Upper lobe of left lung (tissue), 6 donors: ENCODE measurements around the gene ART3. TPM values are rescaled to one million over a fixed set of nuclear protein-coding genes. Genes with fewer than 3 reads are reported as not detected.

Source experiments
- ATAC-seq, 2 donors: fragments of 200-7000 bp; cut with Tn5 transposase; one replicate each; pipeline ENCODE4 v1.9.1; 2022; ENCODE audit warnings: mild to moderate bottlenecking in 2 of 2, moderate library complexity in 2 of 2; ENCODE audit not compliant: low FRiP score in 2 of 2
- DNase-seq, 2 donors: peaks; one replicate each; pipeline ENCODE4 v3.0.0-alpha.2; 2019 to 2020
- H3K27ac ChIP-seq, 4 donors: fragments of 200-600 bp; sonication (generic); one replicate each; pipeline ENCODE4 v1.5.1; 2016 to 2019
- H3K27me3 ChIP-seq, 4 donors: fragments of 200-600 bp; sonication (generic); one replicate each; pipeline ENCODE4 v1.5.1; 2017 to 2019
- H3K36me3 ChIP-seq, 4 donors: fragments of 200-600 bp; sonication (generic); one replicate each; pipeline ENCODE4 v1.5.1; 2016 to 2019
- H3K4me1 ChIP-seq, 4 donors: fragments of 200-600 bp; sonication (generic); one replicate each; pipeline ENCODE4 v1.5.1; 2018 to 2019
- H3K4me3 ChIP-seq, 4 donors: fragments of 200-600 bp; sonication (generic); one replicate each; pipeline ENCODE4 v1.5.1; 2017 to 2019; ENCODE audit warnings: mild to moderate bottlenecking in 2 of 4, moderate library complexity in 1 of 4
- H3K9me3 ChIP-seq, 4 donors: fragments of 200-600 bp; sonication (generic); one replicate each; pipeline ENCODE4 v1.5.1; 2018 to 2019
- EP300 ChIP-seq, 4 donors: sonication (generic); formaldehyde crosslinking; IDR thresholded peaks; one replicate each; pipeline ENCODE4 v1.5.1; 2017; ENCODE audit warnings: antibody characterized with exemption in 4 of 4, control low read depth in 2 of 4
- POLR2A ChIP-seq, 4 donors: fragments of 450-650 bp; IDR thresholded peaks; one replicate each; pipeline ENCODE4 v1.5.1; 2016 to 2017; ENCODE audit warnings: antibody characterized with exemption in 4 of 4, mild to moderate bottlenecking in 2 of 4
- POLR2AphosphoS5 ChIP-seq, 2 donors: sonication (generic); formaldehyde crosslinking; IDR thresholded peaks; one replicate each; pipeline ENCODE4 v1.5.1; 2017; ENCODE audit warnings: antibody characterized with exemption in 2 of 2
- WGBS, 2 donors: methylation state at CpG; one replicate each; pipeline ENCODE4 v1.1.5; 2017 to 2018; 5-methylcytosine and 5-hydroxymethylcytosine counted together
- total RNA-seq, 6 donors: library from RNA; depleted of rRNA in 4 of 6; stranded (reverse); fragments of >200 nt in 4 of 6; gene quantifications; one replicate each; pipeline versions ENCODE4 v1.1.0 to v1.2.1, GENCODE V29; 2016 to 2021
- TF ChIP-seq, protein P1 (sequence below), 6 experiments: fragments of 450-650 bp in 4 of 6; fragments of 200-600 bp in 2 of 6; sonication (generic) in 2 of 6; IDR thresholded peaks; one replicate each; pipeline ENCODE4 v1.5.1; 2016 to 2019; ENCODE audit warnings: antibody characterized with exemption in 6 of 6
- donor health status: DM: no; HTN: no; CAD: no; lungs with moderate emphysema.
- donor health status: DM: no; HTN: yes; CAD: no; lungs with severe emphysema.

Gene ART3
- total RNA-seq, 6 donors from 2014 or later = 0.55 TPM; not detected in 5

DNA sequence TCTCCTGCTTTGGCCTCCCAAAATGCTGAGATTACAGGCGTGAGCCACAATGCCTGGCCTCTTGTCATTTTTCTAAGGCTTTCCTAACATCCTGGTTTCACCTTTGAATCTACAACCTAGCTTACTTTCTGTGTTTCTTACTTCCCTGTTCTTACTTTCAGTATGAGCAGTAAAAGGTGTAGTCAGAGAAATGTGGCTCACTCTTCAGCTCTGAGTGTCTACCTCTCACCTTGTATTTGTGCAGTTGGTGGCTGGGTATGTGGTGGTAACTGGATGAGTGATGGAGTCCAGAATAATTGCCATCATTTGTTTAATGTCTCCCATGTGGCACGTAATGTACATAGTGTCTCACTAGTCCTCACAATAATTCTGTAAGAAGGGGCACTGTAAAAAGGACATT, 19.5 kb upstream of the ART3 start:
- Histone ChIP-seq H3K27me3 (no peaks in the 10 kb centered on the region), H3K4me1 (no peaks in the 10 kb centered on the region), H3K9me3 (no peaks in the 10 kb centered on the region), H3K36me3 (no peaks in the 10 kb centered on the region), H3K27ac (no peak overlapping the region), H3K4me3 (no peak overlapping the region)
- WGBS, 2 donors = 67 to 74% methylated on average over 2 of the region's 2 CpGs
- ATAC-seq (no peak), DNase-seq (no peak)
- TF ChIP-seq POLR2A (IDR thresholded peaks at IDR 0.05) (no peak), POLR2AphosphoS5 (IDR thresholded peaks at IDR 0.05) (no peak), EP300 (IDR thresholded peaks at IDR 0.05) (no peak)
- TF ChIP-seq, protein P1, sequence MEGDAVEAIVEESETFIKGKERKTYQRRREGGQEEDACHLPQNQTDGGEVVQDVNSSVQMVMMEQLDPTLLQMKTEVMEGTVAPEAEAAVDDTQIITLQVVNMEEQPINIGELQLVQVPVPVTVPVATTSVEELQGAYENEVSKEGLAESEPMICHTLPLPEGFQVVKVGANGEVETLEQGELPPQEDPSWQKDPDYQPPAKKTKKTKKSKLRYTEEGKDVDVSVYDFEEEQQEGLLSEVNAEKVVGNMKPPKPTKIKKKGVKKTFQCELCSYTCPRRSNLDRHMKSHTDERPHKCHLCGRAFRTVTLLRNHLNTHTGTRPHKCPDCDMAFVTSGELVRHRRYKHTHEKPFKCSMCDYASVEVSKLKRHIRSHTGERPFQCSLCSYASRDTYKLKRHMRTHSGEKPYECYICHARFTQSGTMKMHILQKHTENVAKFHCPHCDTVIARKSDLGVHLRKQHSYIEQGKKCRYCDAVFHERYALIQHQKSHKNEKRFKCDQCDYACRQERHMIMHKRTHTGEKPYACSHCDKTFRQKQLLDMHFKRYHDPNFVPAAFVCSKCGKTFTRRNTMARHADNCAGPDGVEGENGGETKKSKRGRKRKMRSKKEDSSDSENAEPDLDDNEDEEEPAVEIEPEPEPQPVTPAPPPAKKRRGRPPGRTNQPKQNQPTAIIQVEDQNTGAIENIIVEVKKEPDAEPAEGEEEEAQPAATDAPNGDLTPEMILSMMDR (IDR thresholded peaks at IDR 0.05) = no peak

DNA sequence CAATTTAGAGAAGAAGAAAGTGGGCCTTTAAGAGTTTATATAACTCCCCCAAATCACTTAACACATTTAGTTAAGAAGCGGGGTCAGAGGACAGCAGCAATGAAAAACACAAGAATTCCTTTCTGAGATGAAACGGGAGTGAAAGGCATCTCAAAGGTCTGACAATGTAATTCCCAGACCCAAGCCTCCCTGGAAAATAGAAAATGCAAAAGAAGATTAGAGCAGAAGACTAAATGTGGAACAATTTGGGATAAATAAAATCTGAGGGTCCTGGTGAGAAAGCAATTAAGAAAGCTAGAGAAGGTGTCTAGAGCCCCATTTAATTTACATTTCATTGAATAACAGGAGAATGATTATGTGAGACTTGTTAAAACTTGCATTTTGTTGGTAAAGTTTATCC, 19.1 kb upstream of the ART3 start:
- no peaks in the 10 kb centered on the region for H3K27me3 ChIP-seq
- DNase-seq = no peak
- no peak overlapping the region for H3K27ac ChIP-seq
- no peaks in the 10 kb centered on the region for H3K4me1 ChIP-seq
- WGBS, 2 donors = 53 to 74% methylated on average over 2 of the region's 2 CpGs
- ATAC-seq = no peak
- H3K4me3 ChIP-seq = no peak overlapping the region
- H3K9me3 ChIP-seq = no peaks in the 10 kb centered on the region
- no peaks in the 10 kb centered on the region for H3K36me3 ChIP-seq
- no peak for TF ChIP-seq EP300 (IDR thresholded peaks at IDR 0.05)
- TF ChIP-seq POLR2A (IDR thresholded peaks at IDR 0.05) = no peak
- TF ChIP-seq, protein P1 (IDR thresholded peaks at IDR 0.05) = no peak
- TF ChIP-seq POLR2AphosphoS5 (IDR thresholded peaks at IDR 0.05) = no peak

- ATAC-seq = no peak
- no peak overlapping the region for H3K27ac ChIP-seq
- no peak for TF ChIP-seq POLR2A (IDR thresholded peaks at IDR 0.05)
- TF ChIP-seq, protein P1 (IDR thresholded peaks at IDR 0.05) = no peak
- no peak for TF ChIP-seq EP300 (IDR thresholded peaks at IDR 0.05)
- TF ChIP-seq POLR2AphosphoS5 (IDR thresholded peaks at IDR 0.05) = no peak
- no peaks in the 10 kb centered on the region for H3K36me3 ChIP-seq
- no peaks in the 10 kb centered on the region for H3K27me3 ChIP-seq
- H3K4me1 ChIP-seq = no peaks in the 10 kb centered on the region
- no peak overlapping the region for H3K4me3 ChIP-seq
- H3K9me3 ChIP-seq = no peaks in the 10 kb centered on the region
- DNase-seq = no peak
These were observed 16.2 kb upstream of the ART3 start for GRCh38 chr4:76058302-76058701.

- DNase-seq (no peak), ATAC-seq (no peak)
- no peaks in the 10 kb centered on the region for H3K4me1 ChIP-seq
- no peaks in the 10 kb centered on the region for H3K36me3 ChIP-seq
- no peak overlapping the region for H3K4me3 ChIP-seq
- TF ChIP-seq EP300 (IDR thresholded peaks at IDR 0.05) = no peak
- TF ChIP-seq POLR2A (IDR thresholded peaks at IDR 0.05) = no peak
- TF ChIP-seq, protein P1 (IDR thresholded peaks at IDR 0.05) = no peak
- no peak for TF ChIP-seq POLR2AphosphoS5 (IDR thresholded peaks at IDR 0.05)
- no peak overlapping the region for H3K27ac ChIP-seq
- WGBS, 2 donors = 56 to 58% methylated on average over 3 of the region's 3 CpGs
- no peaks in the 10 kb centered on the region for H3K27me3 ChIP-seq
- no peaks in the 10 kb centered on the region for H3K9me3 ChIP-seq
These were observed 15.6 kb upstream of the ART3 start for GRCh38 chr4:76058888-76059426.

DNA sequence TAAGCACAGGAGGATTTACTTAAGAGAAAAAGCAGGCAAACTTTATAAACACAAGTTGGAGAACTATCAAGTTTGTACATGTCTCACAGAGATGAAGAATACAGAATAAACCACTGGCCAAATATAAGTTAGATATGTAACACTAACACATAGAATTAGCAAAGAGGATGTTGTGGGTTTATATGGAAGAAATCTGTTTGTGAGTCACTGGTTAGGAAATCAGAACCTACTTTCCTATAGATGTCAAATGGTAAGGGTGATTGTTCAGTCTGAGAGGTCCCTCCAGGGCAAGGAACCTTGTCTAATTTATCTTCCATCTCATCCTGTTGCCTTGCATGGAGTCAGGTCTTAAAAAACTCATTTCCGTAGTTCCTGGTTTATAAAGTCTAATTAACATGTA, 14.8 kb upstream of the ART3 start:
- Histone ChIP-seq H3K27ac (no peak overlapping the region), H3K4me3 (no peak overlapping the region), H3K36me3 (no peaks in the 10 kb centered on the region), H3K4me1 (no peaks in the 10 kb centered on the region), H3K27me3 (no peaks in the 10 kb centered on the region), H3K9me3 (no peaks in the 10 kb centered on the region)
- DNase-seq (no peak), ATAC-seq (no peak)
- 81% methylated on average over 1 of the region's 1 CpG for WGBS, 2 donors
- TF ChIP-seq POLR2AphosphoS5 (IDR thresholded peaks at IDR 0.05) (no peak), EP300 (IDR thresholded peaks at IDR 0.05) (no peak)
- TF ChIP-seq, protein P1 (IDR thresholded peaks at IDR 0.05) = no peak
